Measurements from ENCODE around the gene BCAP29. TPM values are rescaled to one million over a fixed set of nuclear protein-coding genes. Genes with fewer than 3 reads are reported as not detected.

The BCAP29 gene
- polyA plus RNA-seq, 1 donor (not counting 4 experiments of a cell fraction or from before 2014, with no cell fraction given) = 141 TPM

- dilution Hi-C loops (cut with MboI; ENCODE audit: extremely low pct_ligation_motif_present, low sequenced_read_pairs) = no loop called here
- peak; percentile 23 for FAIRE-seq
- H3K4me1 ChIP-seq (ENCODE audit: control insufficient read depth, extremely low read depth, insufficient read depth, low read length) = no peaks in the 10 kb centered on the region
- no peaks in the 10 kb centered on the region for H3K27me3 ChIP-seq (ENCODE audit: control insufficient read depth, extremely low read depth, insufficient read depth, low read length)
- H3K4me2 ChIP-seq (ENCODE audit: control insufficient read depth, extremely low read depth, insufficient read depth, low read depth, low read length) = no peak overlapping the region
- no peak overlapping the region for H2AFZ ChIP-seq (ENCODE audit: control insufficient read depth, low read length)
- DNase-seq (ENCODE audit: low read depth, low spot score) = no peak
- no peak overlapping the region for H3K9ac ChIP-seq (ENCODE audit: control insufficient read depth, extremely low read depth, insufficient read depth, low read length)
- no peaks in the 10 kb centered on the region for H4K20me1 ChIP-seq (ENCODE audit: control insufficient read depth, extremely low read depth, insufficient read depth, low read length)
- no peaks in the 10 kb centered on the region for H3K9me3 ChIP-seq (ENCODE audit: control insufficient read depth, low read depth, low read length)
- no peak for TF ChIP-seq EZH2 (IDR thresholded peaks at IDR 0.05; ENCODE audit: low read length)
- no peak overlapping the region for H3K27ac ChIP-seq (ENCODE audit: control insufficient read depth, insufficient read depth, low read length)
- H3K36me3 ChIP-seq (ENCODE audit: control insufficient read depth in 2 of 2, extremely low read depth in 1 of 2, insufficient read depth in 2 of 2, low read length in 2 of 2) = peaks cover 5 to 13% of the 10 kb centered on the region in 2 experiments
- H3K79me2 ChIP-seq (ENCODE audit: control insufficient read depth, insufficient read depth, low read length) = no peaks in the 10 kb centered on the region
- no peak overlapping the region for H3K4me3 ChIP-seq (ENCODE audit: control insufficient read depth in 2 of 3, extremely low read depth in 1 of 3, insufficient read depth in 2 of 3, low read depth in 1 of 3, low read length in 3 of 3)
- no peaks in the 10 kb centered on the region for H3K9me1 ChIP-seq (ENCODE audit: control insufficient read depth, extremely low read depth, insufficient read depth, low read length)
Measured at GRCh38 chr7:107622429-107622828, 42.4 kb downstream of the BCAP29 start.

DNA sequence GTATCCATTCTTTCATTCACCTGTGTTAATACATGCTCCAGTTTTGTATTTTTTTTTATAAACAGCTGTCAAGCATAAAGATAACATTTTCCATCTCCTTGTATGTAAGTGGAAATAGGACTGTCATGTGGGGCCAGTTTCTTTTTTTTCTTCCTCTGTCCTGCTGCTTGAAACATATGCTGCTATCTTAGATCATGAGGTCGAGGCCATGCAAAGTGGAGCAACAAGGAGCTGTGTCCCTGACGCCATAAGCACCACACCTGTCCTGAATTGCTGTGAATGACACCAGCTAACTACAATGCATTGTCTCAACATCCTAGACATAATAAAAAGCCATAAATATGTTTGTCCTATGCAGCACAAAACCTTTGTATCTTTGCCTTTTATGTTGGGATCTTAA lies 42.8 kb downstream of the BCAP29 start:
- Histone ChIP-seq H3K79me2 (ENCODE audit: control insufficient read depth, insufficient read depth, low read length) (no peaks in the 10 kb centered on the region), H3K9ac (ENCODE audit: control insufficient read depth, extremely low read depth, insufficient read depth, low read length) (no peak overlapping the region), H3K4me2 (ENCODE audit: control insufficient read depth, extremely low read depth, insufficient read depth, low read depth, low read length) (no peak overlapping the region), H3K4me1 (ENCODE audit: control insufficient read depth, extremely low read depth, insufficient read depth, low read length) (no peaks in the 10 kb centered on the region), H4K20me1 (ENCODE audit: control insufficient read depth, extremely low read depth, insufficient read depth, low read length) (no peaks in the 10 kb centered on the region), H3K27ac (ENCODE audit: control insufficient read depth, insufficient read depth, low read length) (no peak overlapping the region), H3K27me3 (ENCODE audit: control insufficient read depth, extremely low read depth, insufficient read depth, low read length) (no peaks in the 10 kb centered on the region), H3K4me3 (ENCODE audit: control insufficient read depth in 2 of 3, extremely low read depth in 1 of 3, insufficient read depth in 2 of 3, low read depth in 1 of 3, low read length in 3 of 3) (no peak overlapping the region), H2AFZ (ENCODE audit: control insufficient read depth, low read length) (no peak overlapping the region), H3K9me1 (ENCODE audit: control insufficient read depth, extremely low read depth, insufficient read depth, low read length) (no peaks in the 10 kb centered on the region), H3K9me3 (ENCODE audit: control insufficient read depth, low read depth, low read length) (no peaks in the 10 kb centered on the region), H3K36me3 (ENCODE audit: control insufficient read depth in 2 of 2, extremely low read depth in 1 of 2, insufficient read depth in 2 of 2, low read length in 2 of 2) (peaks cover 5 to 13% of the 10 kb centered on the region in 2 experiments)
- FAIRE-seq = no peak
- dilution Hi-C loops (cut with MboI; ENCODE audit: extremely low pct_ligation_motif_present, low sequenced_read_pairs) = no loop called here
- DNase-seq (ENCODE audit: low read depth, low spot score) = no peak
- no peak for TF ChIP-seq CTCF (optimal IDR thresholded peaks at IDR 0.05 in 1 of 3, IDR thresholded peaks at IDR 0.05 in 1 of 3, conservative IDR thresholded peaks at IDR 0.05 in 1 of 3; ENCODE audit: extremely low read depth in 1 of 3, insufficient read depth in 2 of 3, low read length in 3 of 3)
- TF ChIP-seq EZH2 (IDR thresholded peaks at IDR 0.05; ENCODE audit: low read length) = no peak

DNA sequence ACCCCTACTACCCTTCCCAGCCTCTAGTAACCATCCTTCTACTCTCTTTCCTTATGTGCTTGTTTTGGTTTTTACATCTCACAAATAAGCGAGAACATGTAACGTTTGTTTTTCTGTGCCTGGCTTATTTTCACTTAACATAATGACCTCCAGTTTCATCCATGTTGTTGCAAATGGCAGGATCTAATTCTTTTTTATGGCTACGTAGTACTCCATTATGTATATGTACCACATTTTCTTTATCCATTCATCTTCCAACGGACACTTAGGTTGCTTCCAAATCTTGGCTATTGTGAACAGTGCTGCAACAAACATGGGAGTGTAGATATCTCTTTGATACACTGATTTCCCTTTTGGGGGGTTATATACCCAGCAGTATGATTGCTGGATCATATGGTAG lies 47.0 kb downstream of the BCAP29 start:
- H3K27ac ChIP-seq (ENCODE audit: control insufficient read depth, insufficient read depth, low read length) = no peak overlapping the region
- H3K9me1 ChIP-seq (ENCODE audit: control insufficient read depth, extremely low read depth, insufficient read depth, low read length) = no peaks in the 10 kb centered on the region
- H3K9ac ChIP-seq (ENCODE audit: control insufficient read depth, extremely low read depth, insufficient read depth, low read length) = no peak overlapping the region
- dilution Hi-C loops (cut with MboI; ENCODE audit: extremely low pct_ligation_motif_present, low sequenced_read_pairs) = no loop called here
- no peaks in the 10 kb centered on the region for H3K79me2 ChIP-seq (ENCODE audit: control insufficient read depth, insufficient read depth, low read length)
- no peaks in the 10 kb centered on the region for H3K4me1 ChIP-seq (ENCODE audit: control insufficient read depth, extremely low read depth, insufficient read depth, low read length)
- no peaks in the 10 kb centered on the region for H3K27me3 ChIP-seq (ENCODE audit: control insufficient read depth, extremely low read depth, insufficient read depth, low read length)
- H2AFZ ChIP-seq (ENCODE audit: control insufficient read depth, low read length) = no peak overlapping the region
- H3K4me3 ChIP-seq (ENCODE audit: control insufficient read depth in 2 of 3, extremely low read depth in 1 of 3, insufficient read depth in 2 of 3, low read depth in 1 of 3, low read length in 3 of 3) = no peak overlapping the region
- peaks cover 2 to 9% of the 10 kb centered on the region in 2 experiments for H3K36me3 ChIP-seq (ENCODE audit: control insufficient read depth in 2 of 2, extremely low read depth in 1 of 2, insufficient read depth in 2 of 2, low read length in 2 of 2)
- H3K4me2 ChIP-seq (ENCODE audit: control insufficient read depth, extremely low read depth, insufficient read depth, low read depth, low read length) = no peak overlapping the region
- no peaks in the 10 kb centered on the region for H3K9me3 ChIP-seq (ENCODE audit: control insufficient read depth, low read depth, low read length)
- no peaks in the 10 kb centered on the region for H4K20me1 ChIP-seq (ENCODE audit: control insufficient read depth, extremely low read depth, insufficient read depth, low read length)
- no peak for DNase-seq (ENCODE audit: low read depth, low spot score)
- no peak for FAIRE-seq
- TF ChIP-seq EZH2 (IDR thresholded peaks at IDR 0.05; ENCODE audit: low read length) (no peak), CTCF (optimal IDR thresholded peaks at IDR 0.05 in 1 of 3, IDR thresholded peaks at IDR 0.05 in 1 of 3, conservative IDR thresholded peaks at IDR 0.05 in 1 of 3; ENCODE audit: extremely low read depth in 1 of 3, insufficient read depth in 2 of 3, low read length in 3 of 3) (no peak)
